Osteoblast (primary cell): Measurements from ENCODE around the gene HTR4. TPM values are rescaled to one million over a fixed set of nuclear protein-coding genes. Genes with fewer than 3 reads are reported as not detected.

Source experiments
- DNase-seq: peaks from one replicate; pipeline ENCODE4 v3.0.0; 2011; ENCODE audit warnings: low spot score, mixed read lengths; ENCODE audit not compliant: insufficient read length; ENCODE audit errors: missing footprints
- H2AFZ ChIP-seq: 2 replicates; pipeline ENCODE4 v1.6.0; 2011; ENCODE audit warnings: mild to moderate bottlenecking, low read length
- H3K27ac ChIP-seq: 2 replicates; pipeline ENCODE4 v1.5.1; 2011; ENCODE audit warnings: mild to moderate bottlenecking, low read depth, low read length, moderate library complexity
- H3K27me3 ChIP-seq: 2 replicates; pipeline ENCODE4 v1.6.0; 2012; ENCODE audit warnings: mild to moderate bottlenecking, control low read depth, inconsistent platforms, low read length, moderate library complexity; ENCODE audit not compliant: insufficient read depth
- H3K36me3 ChIP-seq: 2 replicates; pipeline ENCODE4 v1.5.1; 2011; ENCODE audit warnings: mild to moderate bottlenecking, low read length, control low read depth, moderate library complexity; ENCODE audit not compliant: insufficient read depth
- H3K4me1 ChIP-seq: 2 replicates; pipeline ENCODE4 v1.5.1; 2011; ENCODE audit warnings: mild to moderate bottlenecking, low read length, control low read depth, moderate library complexity; ENCODE audit not compliant: insufficient read depth
- H3K4me2 ChIP-seq: 2 replicates; pipeline ENCODE4 v1.6.0; 2011; ENCODE audit warnings: mild to moderate bottlenecking, low read length; ENCODE audit not compliant: insufficient read depth
- H3K4me3 ChIP-seq: fragments of 200-600 bp; sonication (generic); 3 replicates; pipeline ENCODE4 v1.5.1; 2012; ENCODE audit warnings: mild to moderate bottlenecking, low read length, inconsistent platforms; ENCODE audit not compliant: insufficient read depth
- H3K79me2 ChIP-seq: 2 replicates; pipeline ENCODE4 v1.6.0; 2012; ENCODE audit warnings: mild to moderate bottlenecking, low read length, control low read depth, inconsistent platforms; ENCODE audit not compliant: insufficient read depth
- H3K9me3 ChIP-seq: 2 replicates; pipeline ENCODE4 v1.5.1; 2011; ENCODE audit warnings: low read depth, low read length, control low read depth
- H4K20me1 ChIP-seq: 2 replicates; pipeline ENCODE4 v1.6.0; 2012; ENCODE audit warnings: mild to moderate bottlenecking, low read length, control low read depth; ENCODE audit not compliant: insufficient read depth
- CTCF ChIP-seq: IDR thresholded peaks from 2 replicates; pipeline ENCODE4 v1.5.1; 2011; ENCODE audit warnings: mild to moderate bottlenecking, low read depth, low read length, moderate library complexity; ENCODE audit errors: extremely low read depth
- total RNA-seq: library from RNA; depleted of rRNA; stranded (reverse); fragments of >200 nt; gene quantifications from 2 replicates; pipeline ENCODE4 v1.2.3, GENCODE V29; 2012

Gene HTR4
- total RNA-seq, 1 donor: not detected

- no peaks in the 10 kb centered on the region for H3K27me3 ChIP-seq
- no peaks in the 10 kb centered on the region for H3K9me3 ChIP-seq
- no peak overlapping the region for H3K4me3 ChIP-seq
- TF ChIP-seq CTCF: no peak
- H3K79me2 ChIP-seq: no peaks in the 10 kb centered on the region
- no peaks in the 10 kb centered on the region for H3K36me3 ChIP-seq
- DNase-seq: no peak
- H3K4me1 ChIP-seq: no peaks in the 10 kb centered on the region
- no peak overlapping the region for H2AFZ ChIP-seq
- H3K27ac ChIP-seq: no peak overlapping the region
- H4K20me1 ChIP-seq: no peaks in the 10 kb centered on the region
- H3K4me2 ChIP-seq: no peak overlapping the region
Measured at GRCh38 chr5:148512498-148512897, 141.8 kb downstream of the HTR4 start.

DNA sequence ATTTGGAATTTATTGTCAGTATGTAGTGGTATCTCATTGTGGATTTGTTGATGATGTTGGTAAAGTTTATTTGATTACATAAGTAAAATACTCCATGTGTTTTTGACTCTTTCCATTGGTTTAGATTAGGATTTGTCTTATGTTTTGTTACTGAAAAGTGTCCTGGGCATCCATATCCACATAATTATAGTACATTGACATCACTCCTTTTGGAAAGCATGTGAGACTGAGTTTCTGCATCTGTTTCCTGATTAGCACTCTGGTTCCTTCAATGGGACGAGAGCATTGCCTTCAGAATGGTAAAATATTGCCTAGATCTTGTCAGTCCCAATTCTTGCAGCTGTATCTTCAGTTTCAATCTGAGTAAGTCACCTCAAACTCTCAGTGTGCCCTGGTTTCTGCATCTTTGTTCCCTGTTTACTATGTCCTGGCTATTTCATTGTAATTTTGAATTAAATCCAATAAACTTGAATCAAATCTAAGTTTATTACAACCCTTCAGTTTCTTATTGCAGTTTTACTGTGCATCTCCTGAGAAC lies 142.4 kb downstream of the HTR4 start:
- Histone ChIP-seq H3K36me3 (no peaks in the 10 kb centered on the region), H3K27me3 (no peaks in the 10 kb centered on the region), H3K4me2 (no peak overlapping the region), H4K20me1 (no peaks in the 10 kb centered on the region), H3K79me2 (no peaks in the 10 kb centered on the region), H2AFZ (no peak overlapping the region), H3K27ac (no peak overlapping the region), H3K9me3 (no peaks in the 10 kb centered on the region), H3K4me1 (no peaks in the 10 kb centered on the region), H3K4me3 (no peak overlapping the region)
- TF ChIP-seq CTCF: no peak
- DNase-seq: peak; percentile 1

GRCh38 chr5:148509893-148510292 lies 144.4 kb downstream of the HTR4 start:
- Histone ChIP-seq H2AFZ (no peak overlapping the region), H3K4me1 (no peaks in the 10 kb centered on the region)
- TF ChIP-seq CTCF: no peak

GRCh38 chr5:148507648-148508047 lies 146.7 kb downstream of the HTR4 start:
- H3K4me1 ChIP-seq: no peaks in the 10 kb centered on the region
- no peaks in the 10 kb centered on the region for H3K27me3 ChIP-seq
- H3K4me2 ChIP-seq: no peak overlapping the region
- TF ChIP-seq CTCF: no peak
- H4K20me1 ChIP-seq: no peaks in the 10 kb centered on the region
- no peaks in the 10 kb centered on the region for H3K9me3 ChIP-seq
- H3K4me3 ChIP-seq: no peak overlapping the region
- no peak overlapping the region for H2AFZ ChIP-seq
- no peaks in the 10 kb centered on the region for H3K36me3 ChIP-seq
- H3K27ac ChIP-seq: no peak overlapping the region
- DNase-seq: no peak
- H3K79me2 ChIP-seq: no peaks in the 10 kb centered on the region

More at GRCh38 chr5:148509893-148510292, 144.4 kb downstream of the HTR4 start:
- no peaks in the 10 kb centered on the region for H3K27me3 ChIP-seq
- H3K4me2 ChIP-seq: no peak overlapping the region
- no peaks in the 10 kb centered on the region for H3K36me3 ChIP-seq
- H3K4me3 ChIP-seq: no peak overlapping the region
- DNase-seq: no peak
- H3K27ac ChIP-seq: no peak overlapping the region
- H4K20me1 ChIP-seq: no peaks in the 10 kb centered on the region
- H3K79me2 ChIP-seq: no peaks in the 10 kb centered on the region
- no peaks in the 10 kb centered on the region for H3K9me3 ChIP-seq
